Measurements from ENCODE around the gene AGPAT4.

The AGPAT4 gene

DNA sequence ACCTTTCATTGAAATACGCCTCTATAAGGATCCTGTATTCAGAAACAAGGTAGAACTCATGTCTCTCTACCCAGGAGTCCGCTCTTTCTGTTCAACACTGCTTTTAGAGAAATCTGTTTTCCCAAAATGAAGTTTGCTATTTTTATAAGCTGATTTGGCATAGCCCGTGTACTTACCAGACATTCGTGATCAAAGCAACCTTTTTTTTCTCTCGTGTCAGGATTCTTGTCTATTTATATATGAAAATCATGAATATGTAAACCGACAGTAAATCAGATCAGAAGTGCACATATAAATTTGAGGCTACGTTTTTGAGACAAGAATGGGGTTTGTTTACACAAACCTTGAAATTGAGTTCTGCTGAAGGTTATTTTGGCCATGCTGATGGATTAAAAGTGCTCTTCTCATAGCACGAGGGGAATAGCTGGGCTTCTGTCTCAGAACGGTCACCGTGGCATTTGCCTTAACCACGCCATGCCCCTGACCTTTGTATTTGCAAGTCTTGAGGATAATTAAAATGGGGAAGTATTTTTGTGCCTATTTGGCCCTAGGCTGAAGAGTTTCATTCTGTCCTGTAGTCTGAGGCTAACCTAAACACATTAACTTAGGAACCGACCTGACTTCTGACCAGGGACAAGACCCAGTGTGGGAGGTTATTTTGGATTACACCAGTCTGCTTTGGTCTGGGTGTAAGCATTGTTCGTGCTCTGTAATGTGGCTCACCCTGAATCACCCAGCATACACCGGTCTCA is 163.7 kb downstream of the AGPAT4 start:
- no peak for DNase-seq (ENCODE audit: low spot score)

DNA sequence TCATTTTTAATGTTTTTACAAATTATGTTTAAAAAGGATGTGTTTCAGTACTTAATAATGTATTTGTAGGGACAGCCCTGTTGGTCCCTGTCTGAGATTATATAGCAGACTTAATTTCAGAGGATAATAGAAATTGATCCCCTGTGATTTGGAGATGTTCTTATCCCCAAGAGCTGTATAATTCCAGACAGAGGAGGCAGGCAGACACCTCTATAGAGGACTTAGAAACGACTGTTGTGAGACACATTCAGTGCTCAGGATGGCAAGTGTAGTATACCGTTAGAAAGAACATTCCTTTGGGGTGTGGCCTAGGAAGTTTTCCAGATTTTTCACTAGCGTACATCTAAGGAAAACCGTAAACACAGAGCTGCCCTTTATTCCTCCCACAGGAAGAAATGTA is 164.5 kb downstream of the AGPAT4 start:
- no peak for DNase-seq (ENCODE audit: low spot score)

DNA sequence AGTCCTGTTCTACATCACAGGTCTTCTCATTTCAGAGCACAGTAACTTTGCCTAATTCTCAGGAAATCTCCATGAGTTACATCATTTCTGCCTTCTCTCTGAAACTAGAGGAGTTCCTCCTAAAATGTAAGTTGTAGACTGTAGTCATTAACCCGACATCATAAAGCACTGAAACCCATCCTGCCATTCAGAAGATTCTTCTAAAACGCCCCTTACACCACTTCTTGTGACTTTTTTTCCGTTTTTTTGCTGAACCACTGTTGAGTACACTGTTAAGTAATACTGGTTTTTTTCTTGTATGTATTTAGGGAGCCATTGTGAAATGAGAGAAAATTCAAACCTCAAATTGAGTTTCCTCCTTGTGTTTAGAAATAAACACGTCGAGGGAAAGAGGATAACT is 164.9 kb downstream of the AGPAT4 start:
- DNase-seq (ENCODE audit: low spot score), result no peak

DNA sequence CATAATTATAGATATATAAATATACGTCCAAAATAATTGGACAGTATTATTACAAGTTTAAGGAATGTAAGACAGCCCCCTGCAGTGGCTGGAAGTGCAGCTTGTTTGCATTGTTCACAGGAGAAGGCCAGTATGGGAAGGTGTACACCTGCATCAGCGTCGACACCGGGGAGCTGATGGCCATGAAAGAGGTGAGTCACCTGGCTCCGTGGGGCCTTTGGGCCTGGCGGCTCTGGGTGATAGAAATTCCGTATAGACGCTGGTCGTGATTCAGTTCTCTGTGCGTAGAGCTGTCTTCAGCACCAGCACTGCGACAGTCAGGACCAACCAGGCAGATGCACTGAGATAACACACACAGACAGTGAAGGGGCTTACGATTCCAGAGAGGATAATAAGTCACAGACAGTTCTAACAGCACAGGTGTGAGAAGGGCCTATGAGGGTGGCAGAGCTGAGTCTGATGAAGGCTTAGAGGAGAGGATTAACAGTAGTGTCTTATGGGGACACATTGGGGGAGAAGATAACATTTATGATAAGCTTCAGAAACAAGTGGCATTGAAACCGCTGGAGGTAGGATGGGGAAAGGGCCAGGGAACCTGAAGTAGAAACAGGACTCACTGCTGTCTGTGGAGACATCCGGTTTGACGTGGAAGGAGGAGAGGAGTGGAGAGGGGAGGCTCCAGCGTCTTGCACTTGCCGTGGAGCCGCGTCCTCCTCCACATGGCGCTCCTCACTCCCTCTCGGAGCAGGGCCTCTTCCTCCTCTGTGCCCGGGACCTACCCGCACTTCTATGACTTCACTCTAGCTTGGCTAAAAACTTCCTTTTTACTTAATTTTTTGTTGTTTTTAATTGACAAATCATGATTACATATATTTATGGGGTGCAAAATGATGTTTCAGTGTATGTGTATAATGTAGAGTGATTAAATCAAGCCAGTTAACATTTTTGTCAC is 165.8 kb downstream of the AGPAT4 start:
- no peak for DNase-seq (ENCODE audit: low spot score)

DNA sequence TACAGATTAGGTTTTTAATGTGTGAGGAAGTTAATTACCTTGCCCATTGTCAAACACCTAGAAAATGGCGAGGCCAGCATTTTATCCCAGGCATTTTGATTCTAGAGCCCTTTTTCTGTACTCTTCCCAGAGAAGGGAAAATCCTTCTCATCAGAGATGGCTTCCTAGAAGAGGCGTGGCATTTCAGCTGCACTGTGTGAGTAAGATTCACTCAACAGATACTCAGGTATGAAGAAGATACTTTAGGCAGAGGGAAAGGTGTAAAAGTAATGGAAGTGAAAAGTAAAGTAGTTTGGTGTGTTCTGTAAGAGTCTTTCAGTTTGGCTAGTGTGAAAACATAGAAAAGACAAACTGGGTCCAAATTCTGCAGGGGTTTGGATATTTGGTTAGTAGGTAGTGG is 168.5 kb downstream of the AGPAT4 start:
- DNase-seq (ENCODE audit: low spot score), result no peak

DNA sequence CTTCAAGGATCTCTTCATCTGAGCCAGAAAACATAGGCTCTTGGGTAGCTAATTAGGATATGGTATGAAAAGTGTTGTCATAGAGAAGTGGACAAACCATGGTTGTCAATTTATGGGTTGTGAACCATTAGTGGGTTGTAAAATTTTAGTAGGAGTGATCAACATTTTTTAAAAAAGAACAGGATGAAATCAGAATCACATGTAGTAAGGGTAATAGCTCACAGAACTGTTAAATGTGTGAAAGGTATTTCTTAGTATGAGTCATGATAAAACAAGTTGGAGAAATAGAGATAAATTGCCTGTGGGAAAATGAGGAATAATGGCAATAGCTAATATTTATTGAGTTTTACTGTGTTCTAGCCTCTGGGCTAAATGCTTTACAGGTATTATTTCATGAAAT is 168.9 kb downstream of the AGPAT4 start:
- no peak for DNase-seq (ENCODE audit: low spot score)

DNA sequence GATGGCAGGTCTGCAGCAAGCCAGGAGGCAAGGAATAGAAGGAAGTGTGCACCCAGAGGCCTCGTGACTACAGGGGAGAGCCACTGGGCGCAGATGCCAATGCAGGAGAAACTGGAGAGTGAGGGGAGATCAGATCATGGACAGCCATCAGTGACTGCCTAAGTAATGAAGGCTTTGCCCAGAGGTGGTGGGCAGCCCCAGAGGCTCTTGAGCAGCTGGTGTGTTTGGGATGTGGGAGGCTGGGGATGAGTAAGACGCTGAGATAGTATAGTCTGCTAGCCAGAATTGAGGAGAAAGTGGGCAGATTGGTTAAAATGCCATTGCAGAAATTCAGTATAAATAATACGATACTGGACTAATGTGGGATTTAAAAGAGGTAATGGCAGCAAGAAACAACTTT is 170.4 kb downstream of the AGPAT4 start:
- no peak for DNase-seq (ENCODE audit: low spot score)

DNA sequence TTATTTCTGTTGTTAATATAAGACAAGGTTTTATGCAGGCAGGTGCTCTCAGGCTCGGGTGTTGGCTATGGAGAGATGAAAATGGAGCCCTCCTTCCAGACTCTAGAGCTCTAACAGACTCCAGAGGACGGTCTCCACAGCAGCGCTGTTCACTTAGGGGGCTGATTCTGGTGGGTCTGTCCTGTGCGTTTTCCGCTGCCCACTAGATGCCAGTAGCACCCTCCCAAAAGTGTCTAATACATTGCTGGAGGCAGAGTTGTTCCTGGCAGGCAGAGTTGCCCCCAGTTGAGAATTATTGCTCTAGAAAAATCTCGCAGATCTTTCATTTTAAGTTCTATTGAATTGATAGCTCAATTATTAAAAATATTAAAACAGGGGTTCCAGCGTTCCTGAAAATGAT is 172.3 kb downstream of the AGPAT4 start:
- DNase-seq (ENCODE audit: low spot score), result peak; percentile 51

DNA sequence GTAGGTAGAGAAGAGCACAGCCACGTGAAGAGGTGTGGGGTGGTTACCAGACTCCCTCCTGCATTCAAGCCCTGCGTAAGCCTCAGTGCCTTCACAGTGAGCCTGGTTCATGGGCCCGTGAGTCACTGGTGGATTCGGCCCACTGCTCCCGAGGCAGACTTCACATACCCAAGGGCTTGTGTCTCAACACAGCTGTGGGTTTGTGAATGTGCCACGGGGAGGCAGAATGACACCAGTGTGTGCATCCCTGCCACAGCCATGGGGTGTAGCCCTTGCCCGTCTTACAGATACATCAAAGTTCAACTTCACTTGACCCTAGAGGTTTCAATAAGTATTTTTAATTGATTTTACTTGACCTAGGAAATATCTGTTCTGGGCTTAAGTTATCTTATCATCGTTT is 173.8 kb downstream of the AGPAT4 start:
- DNase-seq (ENCODE audit: low spot score), result peak; percentile 76

DNA sequence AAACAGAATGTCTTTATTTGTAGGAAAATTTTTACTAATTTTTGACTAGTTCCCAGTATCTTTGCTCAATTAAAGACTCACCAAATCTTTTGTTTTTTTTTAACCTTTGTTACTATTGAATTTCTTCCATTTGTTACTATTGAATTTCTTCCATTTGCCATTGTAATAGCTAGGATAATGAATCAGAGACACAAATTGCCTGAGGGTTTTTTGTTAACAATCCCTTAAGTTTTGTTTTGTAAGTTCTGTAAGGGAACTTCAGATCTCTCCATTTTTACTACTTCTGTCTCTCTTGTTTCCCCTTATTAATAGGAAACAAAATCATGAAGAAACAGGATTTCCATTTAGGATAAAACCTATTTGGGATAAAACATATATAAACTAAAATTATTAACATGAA is 177.9 kb downstream of the AGPAT4 start:
- no peak for DNase-seq (ENCODE audit: low spot score)

DNA sequence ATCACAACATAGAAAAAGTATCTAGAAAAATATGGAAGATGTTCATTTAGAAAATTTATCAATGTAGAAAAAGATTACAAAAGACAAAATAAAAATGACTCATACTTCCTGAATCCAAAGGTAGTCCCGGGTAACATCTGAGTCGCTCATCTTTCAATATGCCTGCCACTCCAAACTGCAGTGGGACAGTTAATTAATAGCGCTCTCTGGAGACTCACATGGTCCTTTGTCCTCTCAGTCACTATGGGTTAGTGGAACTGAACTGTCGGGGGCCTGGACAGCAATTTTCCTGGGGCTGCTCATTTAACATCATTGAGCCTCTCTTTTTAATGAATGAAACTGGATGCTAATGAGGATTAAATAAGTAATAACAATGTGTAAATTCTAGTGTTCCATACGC is 178.9 kb downstream of the AGPAT4 start:
- no peak for DNase-seq (ENCODE audit: low spot score)

DNA sequence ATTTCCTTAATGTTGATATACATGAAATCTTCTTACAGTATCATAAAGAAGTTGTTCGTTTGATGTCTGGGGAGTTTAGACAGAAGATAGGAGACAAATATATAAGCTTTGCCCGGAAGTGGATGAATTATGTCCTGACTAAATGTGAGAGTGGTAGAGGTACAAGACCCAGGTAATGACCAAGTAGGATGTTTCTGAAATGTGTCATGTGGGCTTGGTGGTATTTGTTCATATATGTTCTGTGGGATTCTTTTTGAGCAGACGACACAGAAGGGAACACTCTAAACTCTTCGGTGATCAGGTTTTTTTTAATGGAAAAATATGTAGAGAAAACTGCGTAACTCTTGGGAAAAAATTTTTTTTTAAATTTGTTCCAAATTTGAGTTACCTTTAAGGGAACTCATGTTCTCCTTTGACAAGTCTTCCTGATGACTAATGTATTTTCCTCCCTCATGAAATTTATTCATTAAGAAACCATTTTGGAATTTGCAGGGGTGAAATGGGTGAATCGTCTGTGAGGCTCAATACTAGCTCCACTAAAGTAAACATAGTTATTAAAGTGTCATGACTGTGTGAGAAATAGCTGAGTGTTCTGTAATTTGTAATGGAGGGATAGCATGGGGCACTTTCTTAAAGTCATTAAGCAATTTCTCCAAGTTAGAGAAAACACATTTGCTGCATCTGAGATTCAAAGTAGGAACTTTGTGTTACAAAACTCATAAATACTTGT is 181.7 kb downstream of the AGPAT4 start:
- DNase-seq (ENCODE audit: low spot score), result no peak

DNA sequence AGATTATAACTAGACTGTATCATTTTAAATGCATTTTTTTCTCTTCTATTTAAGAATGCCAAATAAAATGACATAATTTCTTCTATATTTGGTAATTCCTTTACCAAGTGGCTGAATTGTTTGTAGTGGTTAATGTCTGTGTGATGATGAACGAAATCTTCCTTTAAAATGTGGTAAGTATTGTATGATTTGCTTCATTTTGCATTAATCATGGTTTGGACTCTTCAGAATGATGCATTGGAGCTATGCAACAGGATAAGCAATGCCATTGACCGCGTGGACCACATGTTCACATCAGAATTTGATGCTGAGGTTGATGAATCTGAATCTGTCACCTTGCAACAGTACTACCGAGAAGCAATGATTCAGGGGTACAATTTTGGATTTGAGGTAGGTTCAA is 182.7 kb downstream of the AGPAT4 start:
- DNase-seq (ENCODE audit: low spot score), result no peak

DNA sequence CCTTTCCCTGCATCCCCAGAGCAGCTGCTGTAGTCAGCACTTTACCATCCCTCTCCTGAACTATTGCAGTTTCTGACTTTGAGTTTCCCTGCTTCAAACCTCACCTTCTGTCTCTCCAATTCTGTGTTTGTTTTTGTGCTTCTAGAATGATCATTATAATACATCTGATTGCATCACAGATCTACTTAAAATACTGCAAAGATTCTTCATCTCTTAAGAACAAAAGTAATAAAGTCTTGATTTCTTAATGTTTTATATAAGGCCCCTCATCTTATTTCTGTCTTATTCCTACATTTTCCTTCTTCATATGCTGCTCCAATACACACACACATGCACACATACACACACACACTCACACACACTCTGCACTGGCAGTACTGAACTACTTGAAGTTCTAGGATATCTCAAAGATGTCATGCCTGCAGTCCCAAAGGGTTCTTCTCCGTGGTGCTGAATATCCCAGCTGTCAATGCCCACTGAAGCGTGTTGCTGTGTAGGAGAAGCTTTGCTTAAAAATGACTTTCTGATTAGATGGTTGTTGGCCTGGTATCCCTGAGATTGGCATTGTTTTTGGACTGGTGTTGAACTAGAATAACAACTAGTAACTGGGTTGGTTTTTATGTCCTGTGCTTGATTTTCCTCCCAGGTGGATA is 185.1 kb downstream of the AGPAT4 start:
- no peak for DNase-seq (ENCODE audit: low spot score)

DNA sequence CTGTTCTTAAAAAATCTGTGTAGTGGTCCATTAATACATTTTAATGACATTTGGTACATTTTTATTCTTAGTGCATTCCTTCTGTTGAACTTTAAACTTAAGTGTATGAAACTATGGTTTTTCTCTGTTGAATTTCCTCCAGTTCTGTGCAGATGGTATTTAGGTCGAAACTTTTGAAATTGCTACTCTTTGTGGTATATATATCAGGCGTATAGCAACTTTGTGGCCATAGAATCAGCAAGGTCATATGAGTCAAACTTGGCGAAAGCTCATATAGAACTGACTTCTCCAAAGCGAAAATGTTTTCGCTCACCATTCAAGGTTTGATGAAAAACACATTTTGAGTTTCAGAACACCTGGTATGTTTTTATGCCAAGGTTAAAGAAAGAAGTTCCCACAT is 188.6 kb downstream of the AGPAT4 start:
- DNase-seq (ENCODE audit: low spot score), result no peak

DNA sequence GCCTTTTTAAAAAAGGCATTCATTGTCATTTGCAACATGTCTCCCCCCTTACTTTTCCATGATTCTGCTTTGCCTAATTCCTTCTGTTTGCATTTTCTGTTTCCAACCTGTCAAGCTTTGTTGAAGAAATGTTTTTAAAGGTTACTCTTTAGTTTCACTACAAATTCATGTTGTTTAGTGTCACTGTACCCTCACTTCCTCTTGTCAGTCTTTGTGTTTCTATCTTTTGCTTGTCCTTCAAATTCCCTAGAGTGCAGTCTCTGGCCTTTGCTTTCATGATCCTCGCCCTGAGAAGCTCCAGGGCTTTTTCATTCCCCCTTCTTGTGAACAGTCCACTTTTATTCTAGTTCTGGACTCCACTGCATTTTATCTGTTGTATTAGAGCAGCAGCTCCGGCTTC is 191.6 kb downstream of the AGPAT4 start:
- no peak for DNase-seq (ENCODE audit: low spot score)

DNA sequence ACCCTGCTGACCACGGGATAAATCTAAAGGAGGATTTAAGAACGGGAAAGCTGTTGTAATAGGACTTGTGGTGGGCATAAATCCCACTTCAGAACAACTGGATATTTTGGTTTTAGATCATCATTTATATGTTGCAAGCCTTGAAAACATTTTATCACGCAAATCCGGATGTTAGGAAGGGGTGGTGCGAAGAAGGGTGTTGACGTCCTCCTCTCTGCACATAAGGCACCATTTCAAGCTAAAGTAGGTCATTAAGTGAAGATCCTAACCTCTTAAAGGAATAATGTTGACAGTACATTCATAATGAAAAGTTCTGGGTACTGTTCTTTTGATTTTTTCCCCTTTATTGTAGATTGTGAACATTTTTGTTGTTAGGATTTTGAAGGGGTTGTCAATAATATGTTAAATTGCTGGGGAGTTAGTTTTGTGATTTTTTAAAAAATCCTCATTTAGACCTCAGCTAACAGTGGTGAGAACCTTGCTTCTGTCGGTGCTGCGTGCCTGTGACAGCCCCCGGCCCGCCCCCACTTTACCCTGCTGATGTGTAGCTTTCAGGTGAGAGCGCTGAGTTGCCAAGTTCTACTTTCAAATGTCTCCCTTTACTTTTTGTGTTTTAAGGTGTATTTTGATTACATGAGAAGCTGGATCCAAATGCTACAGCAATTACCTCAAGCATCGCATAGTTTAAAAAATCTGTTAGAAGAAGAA is 193.4 kb downstream of the AGPAT4 start:
- no peak for DNase-seq (ENCODE audit: low spot score)

All from globus pallidus (tissue), 1 donor.